Uterus (tissue), 2 donors: ENCODE measurements around the gene SHROOM3.

Experiments
- POLR2A ChIP-seq, 2 donors: fragments of 450-650 bp; IDR thresholded peaks; one replicate each; pipeline ENCODE4 v1.6.1; 2016; ENCODE audit warnings: antibody characterized with exemption in 2 of 2, mild to moderate bottlenecking in 1 of 2, moderate library complexity in 1 of 2
- TF ChIP-seq, protein P1 (sequence below), 4 experiments: fragments of 200-600 bp in 2 of 4; fragments of 450-650 bp in 2 of 4; sonication (generic) in 2 of 4; IDR thresholded peaks; one replicate each; pipeline ENCODE4 v1.5.1; 2016 to 2019; ENCODE audit warnings: antibody characterized with exemption in 4 of 4, mild to moderate bottlenecking in 2 of 4, moderate library complexity in 1 of 4

DNA sequence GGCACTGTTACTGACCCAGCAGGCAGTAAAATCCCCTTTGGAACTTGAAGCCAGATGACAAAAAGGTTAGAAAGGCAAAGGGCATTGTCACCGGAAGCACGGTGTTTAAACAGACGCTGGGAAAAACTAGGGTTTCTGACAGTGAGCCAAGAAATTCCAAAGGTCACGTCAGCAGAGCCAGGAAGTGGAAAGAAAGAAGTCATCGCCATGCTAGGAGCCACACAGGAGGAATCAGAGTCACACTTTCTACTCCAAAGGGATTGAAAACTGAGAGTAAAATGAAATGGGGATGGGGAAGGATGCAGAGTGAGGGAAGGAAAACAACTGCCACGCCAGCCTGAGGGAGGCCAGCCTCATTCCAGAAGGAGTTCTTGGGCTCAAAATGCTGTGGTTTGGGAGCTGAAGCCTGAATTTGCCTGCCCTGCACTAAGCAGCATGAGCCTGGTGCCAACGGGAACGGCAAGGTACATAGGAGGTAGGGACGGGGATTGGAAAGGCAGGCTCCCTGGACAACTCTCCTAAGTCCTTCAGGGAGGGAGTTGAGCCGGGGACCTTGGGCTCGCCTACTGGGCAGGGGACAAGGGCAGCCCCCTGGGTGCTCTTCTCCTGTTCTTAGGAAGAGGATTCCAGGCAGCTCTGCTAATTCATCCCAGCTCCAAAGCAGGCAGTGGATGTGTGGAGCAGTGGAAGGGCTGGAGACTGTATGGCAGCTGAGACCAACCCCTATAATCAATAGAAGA is 396.1 kb downstream of the SHROOM3 start:
- TF ChIP-seq POLR2A (IDR thresholded peaks at IDR 0.05) = no peak
- TF ChIP-seq, protein P1, sequence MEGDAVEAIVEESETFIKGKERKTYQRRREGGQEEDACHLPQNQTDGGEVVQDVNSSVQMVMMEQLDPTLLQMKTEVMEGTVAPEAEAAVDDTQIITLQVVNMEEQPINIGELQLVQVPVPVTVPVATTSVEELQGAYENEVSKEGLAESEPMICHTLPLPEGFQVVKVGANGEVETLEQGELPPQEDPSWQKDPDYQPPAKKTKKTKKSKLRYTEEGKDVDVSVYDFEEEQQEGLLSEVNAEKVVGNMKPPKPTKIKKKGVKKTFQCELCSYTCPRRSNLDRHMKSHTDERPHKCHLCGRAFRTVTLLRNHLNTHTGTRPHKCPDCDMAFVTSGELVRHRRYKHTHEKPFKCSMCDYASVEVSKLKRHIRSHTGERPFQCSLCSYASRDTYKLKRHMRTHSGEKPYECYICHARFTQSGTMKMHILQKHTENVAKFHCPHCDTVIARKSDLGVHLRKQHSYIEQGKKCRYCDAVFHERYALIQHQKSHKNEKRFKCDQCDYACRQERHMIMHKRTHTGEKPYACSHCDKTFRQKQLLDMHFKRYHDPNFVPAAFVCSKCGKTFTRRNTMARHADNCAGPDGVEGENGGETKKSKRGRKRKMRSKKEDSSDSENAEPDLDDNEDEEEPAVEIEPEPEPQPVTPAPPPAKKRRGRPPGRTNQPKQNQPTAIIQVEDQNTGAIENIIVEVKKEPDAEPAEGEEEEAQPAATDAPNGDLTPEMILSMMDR (IDR thresholded peaks at IDR 0.05) = no peak
